ENCODE measurements around the gene DOCK3. TPM values are rescaled to one million over a fixed set of nuclear protein-coding genes. Genes with fewer than 3 reads are reported as not detected.
"Not testable (repeated sequence)": the region's sequence is repeated elsewhere in the genome, so short reads cannot be mapped to it uniquely, and the experiment has no call there.

The DOCK3 gene
- total RNA-seq, 1 donor from 2014 or later, result 0.29 TPM

DNA sequence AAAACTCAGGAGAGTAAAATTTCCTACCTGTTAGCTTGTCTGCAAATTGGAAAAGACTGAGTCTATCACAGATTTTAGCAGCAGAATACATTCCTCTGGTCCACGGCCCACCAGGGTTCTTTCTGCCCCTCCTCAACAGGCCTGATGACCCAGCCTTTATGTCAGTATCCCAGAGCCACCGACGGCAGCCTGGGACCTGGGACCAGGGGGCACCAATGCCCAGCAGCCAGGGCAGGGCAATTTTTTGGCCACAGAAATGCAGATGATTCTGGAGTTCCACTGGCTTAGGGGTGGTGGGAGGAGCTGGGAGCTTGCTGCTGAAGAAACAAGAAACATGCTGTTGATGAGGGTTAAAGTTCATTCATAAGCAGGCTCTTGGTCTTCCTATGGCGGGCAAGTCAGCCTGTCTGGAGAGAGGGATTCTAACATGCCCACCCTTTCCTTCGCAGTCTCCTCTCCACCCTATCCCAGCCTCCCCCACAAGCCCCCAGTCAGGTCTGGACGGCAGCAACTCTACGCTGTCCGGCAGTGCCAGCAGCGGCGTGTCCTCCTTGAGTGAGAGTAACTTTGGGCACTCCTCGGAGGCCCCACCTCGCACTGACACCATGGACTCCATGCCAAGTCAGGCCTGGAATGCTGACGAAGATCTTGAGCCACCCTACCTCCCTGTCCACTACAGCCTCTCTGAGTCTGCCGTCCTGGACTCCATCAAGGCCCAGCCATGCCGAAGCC is 706.0 kb downstream of the DOCK3 start:
- DNase-seq (ENCODE audit: extremely low read depth, low read depth, low spot score), result no peak

DNA sequence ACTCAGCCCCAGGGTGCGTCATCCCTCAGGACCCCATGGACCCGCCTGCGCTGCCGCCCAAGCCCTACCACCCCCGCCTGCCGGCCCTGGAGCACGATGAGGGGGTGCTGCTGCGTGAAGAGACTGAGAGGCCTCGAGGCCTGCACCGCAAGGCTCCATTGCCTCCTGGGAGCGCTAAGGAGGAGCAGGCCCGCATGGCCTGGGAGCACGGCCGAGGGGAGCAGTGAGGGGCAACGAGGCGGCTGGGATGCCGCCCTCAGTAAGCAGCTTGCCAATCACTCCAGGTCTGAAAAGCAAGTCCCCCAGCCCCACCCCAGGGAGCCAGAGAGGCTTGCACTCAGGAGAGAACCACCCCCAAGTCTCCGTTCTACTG is 706.6 kb downstream of the DOCK3 start:
- DNase-seq (ENCODE audit: extremely low read depth, low read depth, low spot score), result no peak

DNA sequence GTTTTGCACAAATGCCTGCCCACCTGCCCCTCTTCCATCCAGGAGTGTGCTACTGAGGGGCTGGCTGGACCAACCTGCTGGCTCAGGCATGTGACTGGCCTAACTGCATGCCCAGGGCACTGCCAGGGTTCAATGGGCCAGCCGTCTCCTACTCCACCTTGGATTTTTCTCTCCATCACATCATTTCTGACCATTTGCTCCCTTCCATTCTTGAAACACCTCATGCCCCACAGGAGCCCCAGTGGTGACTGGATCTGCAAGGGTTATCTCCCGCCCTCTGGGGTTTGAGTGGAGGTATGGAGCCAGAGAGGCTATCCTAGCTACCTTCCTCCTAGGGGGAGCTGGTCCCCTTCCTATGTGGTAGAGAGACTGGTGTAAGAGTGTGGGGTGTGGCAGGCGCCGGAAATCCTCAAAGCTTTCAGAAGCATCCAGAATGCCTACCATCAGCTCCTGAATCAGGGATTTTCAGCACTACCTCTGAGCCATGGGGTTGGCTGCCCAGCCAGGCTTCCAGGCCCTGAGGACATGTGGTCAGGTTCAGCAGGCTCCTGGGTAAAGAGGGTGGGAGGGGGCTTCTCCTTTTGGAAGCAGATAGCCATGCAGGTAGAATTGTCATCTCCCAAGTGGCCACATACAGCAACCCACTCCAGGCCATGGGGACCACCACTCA is 707.5 kb downstream of the DOCK3 start:
- DNase-seq (ENCODE audit: extremely low read depth, low read depth, low spot score), result no peak

- DNase-seq (ENCODE audit: extremely low read depth, low read depth, low spot score), result no peak
Measured at GRCh38 chr3:51382947-51383578, 708.3 kb downstream of the DOCK3 start.

DNA sequence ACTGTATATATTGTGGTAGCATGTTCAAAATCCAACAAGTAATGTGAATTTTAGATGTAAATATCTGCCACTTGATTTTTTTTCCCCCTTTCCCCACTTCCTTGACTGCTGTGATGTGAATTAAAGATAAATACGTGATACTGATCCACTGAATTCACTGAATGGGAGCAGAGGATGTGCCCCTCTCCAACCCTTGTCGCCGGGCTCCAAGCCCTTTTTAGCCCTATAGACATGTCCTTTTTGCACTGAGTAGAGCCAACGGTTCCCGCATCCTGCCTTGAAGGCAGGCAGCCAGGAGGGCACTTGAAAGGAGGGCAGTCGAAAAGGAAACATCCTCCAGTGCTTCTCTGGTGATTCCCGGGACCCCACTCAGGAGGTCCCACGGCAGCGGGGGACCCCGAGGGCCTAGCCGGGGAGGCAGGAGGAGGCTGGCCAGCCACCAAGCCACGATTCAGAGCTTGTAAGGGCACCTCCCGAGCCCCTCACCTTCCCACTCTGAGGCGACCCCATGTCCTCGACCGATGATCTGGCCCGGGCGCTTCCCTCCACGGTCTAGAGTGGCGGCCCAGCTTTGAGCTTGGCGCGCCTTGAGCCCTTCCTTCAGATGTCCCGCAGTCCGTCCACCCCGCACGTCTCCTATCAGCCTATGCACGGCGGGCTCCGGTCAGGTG is 709.5 kb downstream of the DOCK3 start:
- no peak for DNase-seq (ENCODE audit: extremely low read depth, low read depth, low spot score)

GRCh38 chr3:51384726-51385473 is 710.2 kb downstream of the DOCK3 start, which contains the start of gene MANF:
Gene MANF (plus strand): TSS chr3:51385291. CDS start chr3:51385343, 52 bp downstream.
- peak; percentile 72 for DNase-seq (ENCODE audit: extremely low read depth, low read depth, low spot score)

GRCh38 chr3:51385621-51386091 is 710.9 kb downstream of the DOCK3 start:
- no peak for DNase-seq (ENCODE audit: extremely low read depth, low read depth, low spot score)

DNA sequence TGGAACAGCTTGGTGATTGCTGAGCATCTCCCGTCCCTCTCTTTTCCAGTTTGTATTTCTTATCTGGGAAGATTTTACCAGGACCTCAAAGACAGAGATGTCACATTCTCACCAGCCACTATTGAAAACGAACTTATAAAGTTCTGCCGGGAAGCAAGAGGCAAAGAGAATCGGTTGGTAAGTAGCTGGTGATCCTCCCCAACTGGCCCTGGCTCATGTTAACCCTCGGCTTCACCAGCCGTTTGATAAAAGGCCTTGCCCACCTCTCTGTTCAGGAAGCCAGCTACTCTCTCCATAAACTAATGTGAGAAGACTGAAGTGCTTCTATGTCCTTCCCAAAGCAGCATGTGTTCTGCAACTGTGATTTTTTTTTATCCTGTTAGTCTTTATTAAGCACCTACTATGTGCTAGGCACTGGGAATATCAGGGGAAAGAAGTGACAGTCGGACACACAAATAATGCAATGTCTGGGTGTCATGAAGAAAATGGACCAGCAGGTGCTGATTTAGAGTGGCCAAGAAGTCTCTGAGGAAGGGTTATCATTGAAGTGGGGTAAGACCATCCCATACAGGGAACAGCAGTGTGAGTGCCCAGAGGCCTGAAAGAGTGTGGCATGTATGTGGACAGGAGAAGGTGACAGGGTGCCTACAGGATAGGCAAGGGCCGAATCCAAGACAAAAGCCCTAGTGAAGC is 711.6 kb downstream of the DOCK3 start:
- no peak for DNase-seq (ENCODE audit: extremely low read depth, low read depth, low spot score)

DNA sequence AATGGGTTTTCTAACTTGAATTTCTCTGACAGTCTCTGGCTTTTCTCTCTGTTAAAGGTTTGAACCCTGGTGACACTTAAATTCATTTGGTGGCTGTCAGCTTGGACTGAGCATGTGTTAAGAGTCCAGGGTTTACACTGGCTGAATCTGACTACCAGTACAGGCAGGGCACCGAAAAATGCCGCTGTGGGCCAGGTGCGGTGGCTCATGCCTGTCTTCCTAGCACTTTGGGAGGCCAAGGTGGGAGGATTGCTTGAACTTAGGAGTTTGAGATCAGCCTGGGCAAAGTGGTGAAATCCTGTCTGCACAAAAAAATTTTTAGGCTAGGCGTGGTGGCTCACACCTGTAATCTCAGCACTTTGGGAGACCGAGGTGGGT is 712.1 kb downstream of the DOCK3 start:
- DNase-seq (ENCODE audit: extremely low read depth, low read depth, low spot score), result no peak

GRCh38 chr3:51387281-51387680 is 712.6 kb downstream of the DOCK3 start:
- DNase-seq (ENCODE audit: extremely low read depth, low read depth, low spot score), result not testable (repeated sequence)

DNA sequence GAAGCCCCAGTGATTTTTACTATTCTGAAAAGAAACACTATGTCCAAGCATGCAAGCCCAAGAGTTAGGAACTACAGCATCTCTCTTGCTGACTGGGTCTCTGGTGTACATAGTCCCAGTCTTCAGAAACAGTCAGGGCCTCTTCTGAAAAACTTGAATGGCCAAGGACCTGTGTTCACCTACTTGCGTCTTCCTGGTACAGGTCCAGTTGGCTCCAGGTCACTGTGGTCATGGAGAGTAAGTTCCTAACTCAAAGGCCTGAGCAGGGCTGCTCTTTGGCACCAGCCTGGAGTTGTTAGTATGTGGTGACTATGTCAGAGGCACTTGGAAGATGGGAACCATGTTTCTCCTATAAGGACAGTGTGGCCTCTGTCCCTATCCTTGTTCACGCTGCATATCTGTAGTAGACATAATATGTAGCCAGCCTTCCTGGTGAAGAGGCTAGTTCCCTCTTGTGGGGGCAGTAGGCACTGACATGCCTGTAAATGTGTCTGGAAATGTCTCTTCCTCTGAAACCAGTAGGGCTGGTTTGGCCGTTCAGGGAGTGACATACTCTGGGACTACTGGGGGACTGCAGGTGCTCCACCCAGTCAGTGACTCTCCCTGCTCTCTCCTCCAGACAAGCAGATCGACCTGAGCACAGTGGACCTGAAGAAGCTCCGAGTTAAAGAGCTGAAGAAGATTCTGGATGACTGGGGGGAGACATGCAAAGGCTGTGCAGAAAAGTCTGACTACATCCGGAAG is 713.7 kb downstream of the DOCK3 start:
- DNase-seq (ENCODE audit: extremely low read depth, low read depth, low spot score), result no peak

DNA sequence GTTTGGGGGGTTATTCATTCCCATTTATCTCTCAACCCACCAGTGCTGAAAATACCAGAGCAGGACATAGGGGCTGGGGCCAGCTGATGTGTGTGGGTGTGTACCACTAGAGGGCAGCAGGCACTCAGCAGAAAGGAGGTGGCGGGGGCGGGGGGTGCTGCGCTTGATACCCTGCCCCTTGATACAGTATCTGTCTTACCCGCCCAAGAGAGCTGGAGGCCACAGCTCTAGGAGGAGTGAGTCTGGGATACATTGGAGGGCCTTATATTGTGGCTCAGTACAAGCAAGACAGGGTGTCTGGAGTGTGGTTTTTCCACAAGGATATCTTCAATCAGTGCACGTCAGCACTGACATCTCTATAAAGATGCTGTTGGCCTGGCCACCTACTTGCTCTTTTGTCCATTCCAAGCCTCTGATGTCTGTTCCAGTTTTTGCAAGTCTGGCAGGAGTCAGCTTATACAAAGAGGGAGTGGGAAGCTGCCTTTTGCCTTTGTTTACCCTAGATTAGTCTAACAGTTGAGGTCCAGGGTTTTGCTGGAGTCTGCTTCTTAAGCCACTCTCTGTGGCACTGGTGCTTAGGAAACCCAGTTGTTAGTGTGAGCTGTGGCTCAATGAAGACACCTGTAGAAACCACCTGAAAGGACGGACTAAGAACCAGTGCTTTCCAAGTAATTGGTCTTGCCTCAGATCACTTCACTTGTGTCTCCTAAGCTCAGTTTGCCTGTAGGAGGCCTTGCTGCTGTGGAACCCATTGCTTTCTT is 714.9 kb downstream of the DOCK3 start:
- DNase-seq (ENCODE audit: extremely low read depth, low read depth, low spot score), result no peak

GRCh38 chr3:51390246-51391074 is 715.7 kb downstream of the DOCK3 start:
- no peak for DNase-seq (ENCODE audit: extremely low read depth, low read depth, low spot score)

- peak; percentile 45 for DNase-seq (ENCODE audit: extremely low read depth, low read depth, low spot score)
Measured at GRCh38 chr3:51391075-51391565, 716.4 kb downstream of the DOCK3 start, which contains the start of gene RBM15B. Gene RBM15B (plus strand): TSS chr3:51391285. CDS start chr3:51391400, 115 bp downstream.

DNA sequence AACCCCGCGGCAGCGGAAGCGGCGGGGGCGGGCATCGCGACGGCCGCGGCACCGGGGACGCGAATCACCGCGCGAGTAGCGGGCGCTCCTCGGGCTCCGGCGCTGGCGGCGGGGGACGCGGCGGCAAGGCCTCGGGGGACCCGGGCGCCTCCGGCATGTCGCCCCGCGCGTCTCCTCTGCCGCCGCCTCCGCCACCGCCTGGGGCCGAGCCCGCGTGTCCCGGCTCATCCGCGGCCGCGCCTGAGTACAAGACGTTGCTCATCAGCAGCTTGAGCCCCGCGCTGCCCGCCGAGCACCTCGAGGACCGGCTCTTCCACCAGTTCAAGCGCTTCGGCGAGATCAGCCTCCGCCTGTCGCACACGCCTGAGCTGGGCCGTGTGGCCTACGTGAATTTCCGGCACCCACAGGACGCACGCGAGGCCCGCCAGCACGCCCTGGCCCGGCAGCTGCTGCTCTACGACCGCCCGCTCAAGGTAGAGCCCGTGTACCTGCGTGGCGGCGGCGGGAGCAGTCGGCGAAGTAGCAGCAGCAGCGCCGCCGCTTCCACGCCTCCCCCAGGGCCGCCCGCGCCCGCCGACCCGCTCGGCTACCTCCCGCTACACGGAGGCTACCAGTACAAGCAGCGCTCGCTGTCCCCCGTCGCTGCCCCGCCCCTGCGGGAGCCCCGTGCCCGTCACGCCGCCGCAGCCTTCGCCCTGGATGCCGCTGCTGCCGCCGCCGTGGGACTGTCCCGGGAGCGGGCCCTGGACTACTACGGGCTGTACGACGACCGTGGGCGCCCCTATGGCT is 717.0 kb downstream of the DOCK3 start:
- no peak for DNase-seq (ENCODE audit: extremely low read depth, low read depth, low spot score)

DNA sequence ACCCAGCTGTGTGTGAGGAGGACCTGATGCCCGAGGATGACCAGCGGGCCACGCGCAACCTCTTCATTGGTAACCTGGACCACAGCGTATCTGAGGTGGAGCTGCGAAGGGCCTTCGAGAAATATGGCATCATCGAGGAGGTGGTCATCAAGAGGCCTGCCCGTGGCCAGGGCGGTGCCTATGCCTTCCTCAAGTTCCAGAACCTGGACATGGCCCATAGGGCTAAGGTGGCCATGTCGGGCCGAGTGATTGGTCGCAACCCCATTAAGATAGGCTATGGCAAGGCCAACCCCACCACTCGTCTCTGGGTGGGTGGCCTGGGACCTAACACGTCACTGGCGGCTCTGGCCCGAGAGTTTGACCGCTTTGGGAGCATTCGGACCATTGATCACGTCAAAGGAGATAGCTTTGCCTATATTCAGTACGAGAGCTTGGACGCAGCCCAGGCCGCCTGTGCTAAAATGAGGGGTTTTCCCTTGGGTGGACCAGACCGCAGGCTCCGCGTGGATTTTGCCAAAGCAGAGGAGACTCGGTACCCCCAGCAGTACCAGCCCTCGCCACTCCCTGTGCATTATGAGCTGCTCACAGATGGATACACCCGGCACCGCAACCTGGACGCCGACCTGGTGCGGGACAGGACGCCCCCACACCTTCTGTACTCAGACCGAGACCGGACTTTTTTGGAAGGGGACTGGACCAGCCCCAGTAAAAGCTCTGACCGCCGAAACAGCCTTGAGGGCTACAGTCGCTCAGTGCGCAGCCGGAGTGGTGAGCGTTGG is 717.8 kb downstream of the DOCK3 start:
- no peak for DNase-seq (ENCODE audit: extremely low read depth, low read depth, low spot score)

All from glomerular endothelial cell (primary cell).